ENCODE measurements around the gene DDX31.

DNA sequence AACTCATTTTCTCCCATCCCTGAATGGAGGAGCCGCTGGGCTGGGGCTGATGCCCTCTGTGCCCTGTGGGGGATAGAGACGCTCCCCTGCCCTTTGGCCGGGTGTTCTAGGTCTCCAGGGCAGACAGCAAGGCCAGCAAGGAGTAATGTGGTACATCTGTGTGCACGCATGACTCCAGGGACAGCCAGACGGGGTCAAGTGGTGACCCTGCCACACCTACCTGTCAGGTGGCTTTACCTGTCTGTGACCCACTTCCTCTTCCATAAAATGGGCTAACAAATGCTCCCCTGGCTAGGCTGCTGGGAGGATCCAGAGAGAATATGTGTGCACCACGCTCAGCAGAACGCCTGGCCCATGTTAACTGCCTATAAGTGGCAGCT lies 122.7 kb downstream of the DDX31 start:
- TF ChIP-seq, protein P1, sequence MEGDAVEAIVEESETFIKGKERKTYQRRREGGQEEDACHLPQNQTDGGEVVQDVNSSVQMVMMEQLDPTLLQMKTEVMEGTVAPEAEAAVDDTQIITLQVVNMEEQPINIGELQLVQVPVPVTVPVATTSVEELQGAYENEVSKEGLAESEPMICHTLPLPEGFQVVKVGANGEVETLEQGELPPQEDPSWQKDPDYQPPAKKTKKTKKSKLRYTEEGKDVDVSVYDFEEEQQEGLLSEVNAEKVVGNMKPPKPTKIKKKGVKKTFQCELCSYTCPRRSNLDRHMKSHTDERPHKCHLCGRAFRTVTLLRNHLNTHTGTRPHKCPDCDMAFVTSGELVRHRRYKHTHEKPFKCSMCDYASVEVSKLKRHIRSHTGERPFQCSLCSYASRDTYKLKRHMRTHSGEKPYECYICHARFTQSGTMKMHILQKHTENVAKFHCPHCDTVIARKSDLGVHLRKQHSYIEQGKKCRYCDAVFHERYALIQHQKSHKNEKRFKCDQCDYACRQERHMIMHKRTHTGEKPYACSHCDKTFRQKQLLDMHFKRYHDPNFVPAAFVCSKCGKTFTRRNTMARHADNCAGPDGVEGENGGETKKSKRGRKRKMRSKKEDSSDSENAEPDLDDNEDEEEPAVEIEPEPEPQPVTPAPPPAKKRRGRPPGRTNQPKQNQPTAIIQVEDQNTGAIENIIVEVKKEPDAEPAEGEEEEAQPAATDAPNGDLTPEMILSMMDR (IDR thresholded peaks at IDR 0.05 in 2 of 3, conservative IDR thresholded peaks at IDR 0.05 in 1 of 3; ENCODE audit: borderline replicate concordance in 1 of 3, insufficient read depth in 1 of 3, low read depth in 2 of 3, low read length in 2 of 3), result no peak; a peak in 1 of 6 replicates
- no peak for TF ChIP-seq ZNF274 (IDR thresholded peaks at IDR 0.05; ENCODE audit: low read depth, low read length)
- TF ChIP-seq EZH2phosphoT487 (IDR thresholded peaks at IDR 0.05; ENCODE audit: borderline replicate concordance), result no peak
- no peak for TF ChIP-seq EZH2 (IDR thresholded peaks at IDR 0.05)
- TF ChIP-seq, protein P2, sequence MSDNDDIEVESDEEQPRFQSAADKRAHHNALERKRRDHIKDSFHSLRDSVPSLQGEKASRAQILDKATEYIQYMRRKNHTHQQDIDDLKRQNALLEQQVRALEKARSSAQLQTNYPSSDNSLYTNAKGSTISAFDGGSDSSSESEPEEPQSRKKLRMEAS (IDR thresholded peaks at IDR 0.05), result no peak
- TF ChIP-seq SIN3A (IDR thresholded peaks at IDR 0.05; ENCODE audit: low read depth), result no peak
- no peak for TF ChIP-seq YY1 (IDR thresholded peaks at IDR 0.05; ENCODE audit: extremely low read depth, insufficient replicate concordance, low read depth, low read length)
